ENCODE measurements around the gene ATRNL1.

- TF ChIP-seq CTCF (IDR thresholded peaks at IDR 0.05; ENCODE audit: borderline replicate concordance, extremely low read depth, low read length, poor library complexity, severe bottlenecking) (no peak), EZH2 (IDR thresholded peaks at IDR 0.05; ENCODE audit: borderline replicate concordance, low read depth, low read length, severe bottlenecking) (no peak)
Observed at GRCh38 chr10:115895166-115895565, 802.0 kb downstream of the ATRNL1 start.
